Measurements from ENCODE around the gene TGDS.
"Not testable (repeated sequence)": the region's sequence is repeated elsewhere in the genome, so short reads cannot be mapped to it uniquely, and the experiment has no call there.

The TGDS gene

GRCh38 chr13:94552095-94552494, 43.9 kb downstream of the TGDS start:
- no peak for DNase-seq (ENCODE audit: low read depth in 2 of 2)

- no peak for DNase-seq (ENCODE audit: low read depth in 2 of 2)
These were observed 45.8 kb downstream of the TGDS start for GRCh38 chr13:94550062-94550738.

GRCh38 chr13:94549232-94550061, 46.5 kb downstream of the TGDS start:
- peak; percentile 76 to 88 for DNase-seq (ENCODE audit: low read depth in 2 of 2)

- peak in 1 of 2 donors; percentile 14 for DNase-seq (ENCODE audit: low read depth in 2 of 2)
These were observed 47.1 kb downstream of the TGDS start for GRCh38 chr13:94548821-94549231.

- DNase-seq (ENCODE audit: low read depth in 2 of 2): no peak
These were observed 47.6 kb downstream of the TGDS start for GRCh38 chr13:94548382-94548781.

- no peak for DNase-seq (ENCODE audit: low read depth in 2 of 2)
These were observed 49.7 kb downstream of the TGDS start for GRCh38 chr13:94546061-94546839.

- no peak for DNase-seq (ENCODE audit: low read depth in 2 of 2)
These were observed 51.0 kb downstream of the TGDS start for GRCh38 chr13:94544922-94545321.

GRCh38 chr13:94542917-94543316, 53.0 kb downstream of the TGDS start:
- no peak for DNase-seq (ENCODE audit: low read depth in 2 of 2)

- no peak for DNase-seq (ENCODE audit: low read depth in 2 of 2)
These were observed 58.0 kb downstream of the TGDS start for GRCh38 chr13:94537740-94538630.

- DNase-seq (ENCODE audit: low read depth in 2 of 2): no peak
These were observed 60.2 kb downstream of the TGDS start for GRCh38 chr13:94535775-94536174.

GRCh38 chr13:94535231-94535630, 60.7 kb downstream of the TGDS start:
- DNase-seq (ENCODE audit: low read depth in 2 of 2): no peak

GRCh38 chr13:94534166-94534565, 61.8 kb downstream of the TGDS start:
- no peak for DNase-seq (ENCODE audit: low read depth in 2 of 2)

GRCh38 chr13:94532278-94532677, 63.7 kb downstream of the TGDS start:
- not testable (repeated sequence) for DNase-seq (ENCODE audit: low read depth in 2 of 2)

- not testable (repeated sequence) for DNase-seq (ENCODE audit: low read depth in 2 of 2)
These were observed 69.0 kb downstream of the TGDS start for GRCh38 chr13:94526956-94527355.

- no peak for DNase-seq (ENCODE audit: low read depth in 2 of 2)
These were observed 70.2 kb downstream of the TGDS start for GRCh38 chr13:94525781-94526180.

- DNase-seq (ENCODE audit: low read depth in 2 of 2): no peak
These were observed 71.5 kb downstream of the TGDS start for GRCh38 chr13:94524407-94524806.
